Hepatocyte (in vitro differentiated cells): ENCODE measurements around the gene TMC2. TPM values are rescaled to one million over a fixed set of nuclear protein-coding genes. Genes with fewer than 3 reads are reported as not detected.

ENCODE experiments used
- DNase-seq: peaks from one replicate; pipeline ENCODE4 v3.0.0-alpha.2; 2016; ENCODE audit warnings: low spot score
- H2AFZ ChIP-seq: fragments of 200-600 bp; sonication (generic); 2 replicates; pipeline ENCODE4 v1.6.0; 2016; ENCODE audit warnings: antibody characterized with exemption, mild to moderate bottlenecking
- H3K27ac ChIP-seq: fragments of 200-600 bp; sonication (generic); 2 replicates; pipeline ENCODE4 v1.5.1; 2016; ENCODE audit warnings: mild to moderate bottlenecking
- H3K27me3 ChIP-seq: fragments of 200-600 bp; sonication (generic); 2 replicates; pipeline ENCODE4 v1.6.1; 2016
- H3K36me3 ChIP-seq: fragments of 200-600 bp; sonication (generic); replicated peaks from 2 replicates; pipeline ENCODE4 v1.5.1; 2016; ENCODE audit warnings: low read depth; ENCODE audit not compliant: insufficient read depth
- H3K4me1 ChIP-seq: fragments of 200-600 bp; sonication (generic); 2 replicates; pipeline ENCODE4 v1.5.1; 2016; ENCODE audit warnings: mild to moderate bottlenecking, moderate library complexity; ENCODE audit not compliant: insufficient read depth
- H3K4me2 ChIP-seq: fragments of 200-600 bp; sonication (generic); 2 replicates; pipeline ENCODE4 v1.6.0; 2016
- H3K4me3 ChIP-seq: fragments of 200-600 bp; sonication (generic); 2 replicates; pipeline ENCODE4 v1.5.1; 2016; ENCODE audit warnings: mild to moderate bottlenecking
- H3K79me2 ChIP-seq: fragments of 200-600 bp; sonication (generic); 2 replicates; pipeline ENCODE4 v1.6.0; 2017; ENCODE audit warnings: mild to moderate bottlenecking
- H3K9me2 ChIP-seq: fragments of 200-600 bp; sonication (generic); replicated peaks from 2 replicates; pipeline ENCODE4 v1.6.0; 2017; ENCODE audit warnings: mild to moderate bottlenecking; ENCODE audit not compliant: insufficient read depth
- H3K9me3 ChIP-seq: fragments of 200-600 bp; sonication (generic); 2 replicates; pipeline ENCODE4 v1.5.1; 2016; ENCODE audit warnings: low read depth, mild to moderate bottlenecking
- H4K20me1 ChIP-seq: fragments of 200-600 bp; sonication (generic); 2 replicates; pipeline ENCODE4 v1.6.0; 2016; ENCODE audit warnings: mild to moderate bottlenecking; ENCODE audit not compliant: insufficient read depth, poor library complexity, severe bottlenecking
- CTCF ChIP-seq: fragments of 200-600 bp; sonication (generic); IDR thresholded peaks from 2 replicates; pipeline ENCODE4 v1.5.1; 2016; ENCODE audit warnings: antibody characterized with exemption, mild to moderate bottlenecking; ENCODE audit not compliant: poor library complexity
- EZH2 ChIP-seq: fragments of 200-600 bp; sonication (generic); IDR thresholded peaks from 2 replicates; pipeline ENCODE4 v1.6.1; 2016; ENCODE audit warnings: antibody characterized with exemption, mild to moderate bottlenecking, borderline replicate concordance
- EZH2phosphoT487 ChIP-seq: fragments of 200-600 bp; sonication (generic); IDR thresholded peaks from one replicate; pipeline ENCODE4 v1.6.1; 2018; ENCODE audit warnings: antibody characterized with exemption, mild to moderate bottlenecking, low read depth, moderate library complexity; ENCODE audit not compliant: unreplicated experiment, severe bottlenecking
- WGBS: methylation state at CpG from one replicate; pipeline ENCODE4 v1.1.6; 2016; ENCODE audit warnings: low lambda C conversion rate; ENCODE audit errors: missing lambda C conversion rate; 5-methylcytosine and 5-hydroxymethylcytosine counted together
- polyA plus RNA-seq: library from polyadenylated mRNA; unstranded; fragments of >200 nt; fragmentation: Nextera tagmentation; extraction: Ambion mirVana; gene quantifications from 2 replicates; pipeline ENCODE4 v1.2.1, GENCODE V29; 2016
- total RNA-seq: library from RNA; depleted of rRNA; stranded (reverse); fragments of >200 nt; gene quantifications from 2 replicates; pipeline ENCODE4 v1.2.3, GENCODE V29; 2014

Gene TMC2
- total and polyA plus RNA-seq, 2 experiments from 2014 or later, result not detected

DNA sequence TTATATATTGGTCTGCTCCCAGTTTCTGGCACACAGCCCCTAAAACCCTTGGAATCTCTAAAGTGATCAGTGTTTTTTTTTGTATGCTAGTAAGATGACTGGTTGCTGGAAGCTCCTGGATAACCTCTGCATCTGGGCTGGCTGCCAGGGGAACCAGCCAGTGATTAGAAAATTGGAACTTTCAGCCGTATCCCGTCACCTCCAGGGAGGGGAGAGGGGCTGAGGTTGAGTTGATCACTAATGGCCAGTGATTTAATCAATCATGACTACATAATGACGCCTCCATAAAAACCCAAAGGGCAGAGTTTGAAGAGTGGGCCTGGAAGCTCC is 68.1 kb downstream of the TMC2 start:
- no peak overlapping the region for H2AFZ ChIP-seq
- H4K20me1 ChIP-seq, result no peaks in the 10 kb centered on the region
- H3K36me3 ChIP-seq, result no peaks in the 10 kb centered on the region
- WGBS, result 90% methylated on average over 3 of the region's 3 CpGs
- H3K79me2 ChIP-seq, result no peaks in the 10 kb centered on the region
- H3K4me3 ChIP-seq, result no peak overlapping the region
- no peak for DNase-seq
- no peaks in the 10 kb centered on the region for H3K9me2 ChIP-seq
- no peak for TF ChIP-seq CTCF
- TF ChIP-seq EZH2phosphoT487, result no peak
- TF ChIP-seq EZH2, result no peak
- no peaks in the 10 kb centered on the region for H3K9me3 ChIP-seq
- no peaks in the 10 kb centered on the region for H3K4me1 ChIP-seq
- H3K27ac ChIP-seq, result no peak overlapping the region
- H3K27me3 ChIP-seq, result no peaks in the 10 kb centered on the region
- H3K4me2 ChIP-seq, result no peak overlapping the region

DNA sequence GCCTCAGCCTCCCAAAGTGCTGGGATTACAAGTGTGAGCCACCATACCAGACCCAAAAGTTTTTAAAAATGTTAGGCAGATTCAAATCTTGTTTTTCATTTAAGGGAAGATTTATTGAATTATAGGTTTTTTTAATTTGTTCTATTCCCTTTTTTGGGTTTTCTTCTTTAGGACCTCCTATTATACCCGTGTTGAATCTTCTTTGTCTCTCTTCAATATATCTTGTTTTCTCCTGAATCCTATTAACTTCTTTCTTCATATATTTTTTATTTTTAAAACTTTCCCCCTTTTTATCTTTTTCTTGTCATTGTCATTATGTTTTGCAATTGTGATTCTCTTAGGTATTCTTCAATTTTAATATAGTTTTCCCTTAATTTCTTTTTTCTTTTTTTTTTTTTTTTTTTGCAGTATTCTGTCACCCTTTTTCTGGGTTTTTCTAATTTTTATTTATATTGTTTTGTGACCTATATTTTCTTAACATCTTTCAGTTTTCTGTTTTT is 70.2 kb downstream of the TMC2 start:
- Histone ChIP-seq H3K27me3 (no peaks in the 10 kb centered on the region), H3K4me3 (no peak overlapping the region), H3K9me3 (no peaks in the 10 kb centered on the region), H2AFZ (no peak overlapping the region), H3K4me2 (no peak overlapping the region), H3K27ac (no peak overlapping the region), H4K20me1 (no peaks in the 10 kb centered on the region), H3K36me3 (no peaks in the 10 kb centered on the region), H3K79me2 (no peaks in the 10 kb centered on the region), H3K4me1 (no peaks in the 10 kb centered on the region), H3K9me2 (no peaks in the 10 kb centered on the region)
- no peak for TF ChIP-seq EZH2phosphoT487
- TF ChIP-seq EZH2, result no peak
- TF ChIP-seq CTCF, result no peak
- no peak for DNase-seq
- WGBS, result 83% methylated on average over 1 of the region's 1 CpG

- TF ChIP-seq CTCF (no peak), EZH2 (no peak), EZH2phosphoT487 (no peak)
- DNase-seq, result no peak
- no peaks in the 10 kb centered on the region for H3K9me3 ChIP-seq
- peaks cover under 1% of the 10 kb centered on the region for H3K27me3 ChIP-seq
- no peaks in the 10 kb centered on the region for H3K4me1 ChIP-seq
- H2AFZ ChIP-seq, result no peak overlapping the region
- no peak overlapping the region for H3K27ac ChIP-seq
- WGBS, result 85% methylated on average over 6 of the region's 6 CpGs
- H3K36me3 ChIP-seq, result no peaks in the 10 kb centered on the region
- no peaks in the 10 kb centered on the region for H3K9me2 ChIP-seq
- no peaks in the 10 kb centered on the region for H4K20me1 ChIP-seq
- no peaks in the 10 kb centered on the region for H3K79me2 ChIP-seq
- no peak overlapping the region for H3K4me3 ChIP-seq
- H3K4me2 ChIP-seq, result no peak overlapping the region
These were observed 74.0 kb downstream of the TMC2 start for GRCh38 chr20:2610326-2610725.
